T-helper 2 cell treated with Interferon-gamma antibody and Interleukin-4, amounts not matched to agents 100 ng/mL and 5 ng/mL, for 36 hours (primary cell): ENCODE data around the gene CYBB. TPM values are rescaled to one million over a fixed set of nuclear protein-coding genes. Genes with fewer than 3 reads are reported as not detected.

Experiments used
- intact Hi-C: fragments of 100-400 bp; cut with micrococcal nuclease; formaldehyde crosslinking; loops from one replicate; pipeline ENCODE4 v1.15.1; 2023
- total RNA-seq: library from RNA; stranded (reverse); gene quantifications from 2 replicates; pipeline ENCODE4 v1.2.3, GENCODE V29; 2022

CYBB gene
- total RNA-seq, 1 donor from 2014 or later: 0.11 TPM

DNA sequence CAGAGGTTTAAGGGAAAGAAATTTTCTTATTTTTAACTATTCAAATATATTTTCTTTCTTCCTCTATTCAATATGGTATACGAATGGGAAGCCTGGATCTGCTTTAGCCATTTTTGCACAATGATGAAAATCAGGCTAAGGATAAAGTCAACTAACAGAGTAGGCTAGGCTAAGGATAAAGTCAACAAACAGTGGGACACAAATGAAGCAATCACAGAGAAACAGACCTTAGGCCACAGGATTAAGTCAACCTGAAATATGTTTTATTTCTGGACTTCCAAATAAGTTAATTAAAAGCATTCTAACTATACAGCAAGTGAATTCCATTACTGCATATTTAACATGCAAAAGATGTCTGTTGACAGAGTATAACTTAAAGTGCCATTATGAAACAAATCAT lies 50.5 kb downstream of the CYBB start:
- intact Hi-C loops: no loop called here

DNA sequence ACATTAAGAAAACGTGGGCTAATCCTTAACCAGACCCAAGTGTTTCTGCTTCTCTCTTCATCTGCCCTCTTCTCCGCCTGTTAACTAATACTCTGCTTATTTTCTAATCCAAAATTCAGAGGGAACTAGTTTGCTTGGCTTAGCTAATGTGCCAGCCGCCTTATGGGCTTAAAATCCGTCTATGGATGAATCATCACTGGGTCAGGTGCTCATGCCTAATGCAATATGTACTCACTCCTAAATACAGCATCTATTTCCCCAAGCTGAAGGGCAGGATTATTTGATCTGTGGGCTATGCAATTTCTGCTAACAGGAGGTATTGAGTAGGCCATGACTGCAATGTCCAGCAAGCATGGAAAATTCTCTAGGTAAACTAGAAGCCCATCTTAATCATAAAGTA lies 55.1 kb downstream of the CYBB start:
- intact Hi-C loops: no loop called here

DNA sequence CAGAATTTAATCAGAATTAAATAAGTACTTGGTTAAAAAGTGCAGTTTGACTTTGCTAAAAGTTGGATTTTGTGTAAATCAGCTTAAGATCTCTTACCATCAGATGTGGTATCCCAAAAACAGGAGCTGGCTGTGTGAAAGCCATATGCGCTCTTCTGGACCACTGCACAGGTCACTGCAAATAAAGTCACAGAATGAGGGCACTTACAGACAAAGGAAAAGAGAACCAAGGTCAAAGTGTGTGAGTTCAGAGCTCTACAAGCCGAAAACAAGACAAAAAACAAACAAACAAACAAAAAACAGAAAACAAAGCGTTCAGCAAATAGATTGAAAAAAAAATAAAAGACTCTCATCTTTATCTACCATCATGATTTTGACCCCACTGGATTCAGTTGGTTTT lies 61.1 kb downstream of the CYBB start:
- intact Hi-C loops: no loop called here

GRCh38 chrX:37844622-37845021 lies 64.8 kb downstream of the CYBB start:
- intact Hi-C loops: loop anchor here (5.0 kb wide), 1 partner anchor 97 kb away; no protein-coding TSS in a partner anchor

GRCh38 chrX:37846141-37846540 lies 66.3 kb downstream of the CYBB start:
- intact Hi-C loops: loop anchor here (2.0 to 5.0 kb wide), 3 partner anchors 99 to 481 kb away; partner anchors contain the start of gene RPGR

GRCh38 chrX:37846558-37846933 lies 66.7 kb downstream of the CYBB start:
- intact Hi-C loops: loop anchor here (2.0 to 5.0 kb wide), 3 partner anchors 99 to 480 kb away; partner anchors contain the start of gene RPGR

DNA sequence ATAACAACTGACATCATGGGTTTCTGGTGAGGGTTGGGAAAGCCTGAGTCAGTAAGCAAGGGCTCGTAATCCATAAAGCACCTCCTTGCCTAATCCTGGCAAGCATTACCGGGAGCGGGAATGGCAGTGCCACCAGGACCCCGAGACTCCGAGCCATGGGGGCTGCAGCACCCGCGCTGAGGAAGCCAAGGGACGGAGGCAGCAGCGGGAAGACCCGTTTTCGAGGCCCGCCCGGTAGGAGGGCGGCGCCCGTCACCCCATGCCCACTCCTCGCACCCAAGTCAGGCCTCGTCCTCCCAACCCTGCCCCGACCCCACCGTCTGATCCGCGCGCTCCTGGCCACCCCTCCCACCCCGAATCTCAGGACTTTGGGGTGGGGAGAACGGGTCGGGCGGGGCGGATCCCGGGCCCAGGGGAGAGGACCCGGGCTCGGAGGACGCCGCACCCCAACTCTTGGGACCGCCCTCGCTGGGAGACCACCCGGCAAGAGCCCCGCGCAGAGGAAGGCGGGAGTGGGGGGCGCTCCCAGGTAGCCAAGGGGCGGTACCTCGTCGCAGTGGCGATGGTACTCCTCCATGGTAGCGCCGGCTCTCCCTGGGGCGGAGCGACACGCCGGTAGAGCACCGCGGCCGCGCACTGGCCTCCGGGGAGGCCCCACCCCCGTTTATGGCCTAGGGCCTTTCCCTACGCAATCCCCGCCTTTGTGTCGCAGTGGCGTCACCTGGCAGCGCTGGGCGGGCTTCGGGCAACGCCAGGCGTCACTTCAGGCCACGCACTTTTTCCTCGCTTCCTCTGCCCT lies 67.3 kb downstream of the CYBB start, which contains the start of gene DYNLT3:
Gene DYNLT3, minus strand, starts transcription at position 638 of the 799 bp plus-strand sequence. Its CDS starts 61 bp downstream, at position 577.
- intact Hi-C loops: loop anchor here (2.0 to 5.0 kb wide), 3 partner anchors 100 to 480 kb away; partner anchors contain the start of gene RPGR

GRCh38 chrX:37847733-37848197 lies 67.9 kb downstream of the CYBB start:
- intact Hi-C loops: loop anchor here (2.0 to 5.0 kb wide), 3 partner anchors 100 to 479 kb away; partner anchors contain the start of gene RPGR

GRCh38 chrX:37854148-37854547 lies 74.3 kb downstream of the CYBB start:
- intact Hi-C loops: no loop called here

- intact Hi-C loops: no loop called here
Observed at GRCh38 chrX:37854748-37855147, 74.9 kb downstream of the CYBB start.

DNA sequence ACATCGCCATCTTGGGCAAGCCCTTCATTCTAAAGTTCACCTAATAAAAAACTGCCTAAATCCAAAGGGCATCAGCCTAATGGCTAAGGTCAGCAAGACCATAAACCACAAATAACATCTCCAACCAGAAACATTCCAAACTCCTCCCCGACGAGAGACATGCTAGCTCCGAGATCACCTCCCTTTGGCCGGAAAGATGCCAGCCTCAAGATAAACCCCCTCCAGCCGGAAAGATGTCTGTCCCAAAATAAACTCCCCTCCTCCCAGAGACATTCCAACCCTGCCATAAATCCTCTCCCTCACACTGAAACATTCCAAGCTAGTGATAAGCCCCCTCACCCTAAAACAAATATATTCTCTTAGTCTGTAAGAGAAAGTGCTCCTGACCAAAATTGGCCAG lies 80.9 kb downstream of the CYBB start:
- intact Hi-C loops: no loop called here

- intact Hi-C loops: no loop called here
Observed at GRCh38 chrX:37862851-37863250, 83.0 kb downstream of the CYBB start.

Other genes with a start within 250 kb of the CYBB start
- 0.25 and 0.34 TPM in 2 replicates for gene LANCL3, start 208.4 kb upstream of the CYBB start, total RNA-seq
- 0.23 and 0.32 TPM in 2 replicates for gene XK, start 94.3 kb upstream of the CYBB start, total RNA-seq
- 12.4 TPM in 2 replicates for gene DYNLT3, start 67.5 kb downstream of the CYBB start, total RNA-seq
- not detected in 2 replicates for gene SYTL5, start 226.5 kb downstream of the CYBB start, total RNA-seq